Caco-2 (cell line): ENCODE data around the gene DFFB. TPM values are rescaled to one million over a fixed set of nuclear protein-coding genes. Genes with fewer than 3 reads are reported as not detected.

ENCODE experiments used
- BruUV-seq: library from RNA; stranded (reverse); fragments of 400-500 nt; replicated peaks from 2 replicates; lab custom pipeline; 2021; lab: Mats Ljungman, UMichigan
- CTCF ChIA-PET: fragments of 300-600 bp; sonication (Branson Sonifier 250); formaldehyde crosslinking; loops from one replicate; lab custom pipeline; 2022; ENCODE audit warnings: antibody characterized with exemption; lab: Charles Lee
- POLR2A ChIA-PET: fragments of 300-600 bp; sonication (Branson Sonifier 250); formaldehyde crosslinking; loops from one replicate; lab custom pipeline; 2022; ENCODE audit warnings: antibody characterized with exemption; lab: Charles Lee
- DNase-seq, 2 experiments: peaks; one replicate each; pipeline versions ENCODE4 v3.0.0 to v3.0.0-alpha.2; 2020 to 2022
- H3K27me3 ChIP-seq: replicated peaks from 2 replicates; pipeline ENCODE4 v1.6.0; 2011; ENCODE audit warnings: low read length; ENCODE audit not compliant: control insufficient read depth, insufficient read depth
- H3K36me3 ChIP-seq: 2 replicates; pipeline ENCODE4 v1.5.1; 2011; ENCODE audit warnings: low read length; ENCODE audit not compliant: control insufficient read depth, insufficient read depth
- H3K4me1 ChIP-seq: fragments of 250-450 bp; sonication (Bioruptor Pico); 2 replicates; pipeline ENCODE4 v1.5.1; 2020; ENCODE audit warnings: mild to moderate bottlenecking
- H3K4me3 ChIP-seq: 2 replicates; pipeline ENCODE4 v1.5.1; 2011; ENCODE audit warnings: low read depth, mild to moderate bottlenecking, control low read depth, low read length
- H3K9me3 ChIP-seq: fragments of 250-450 bp; sonication (Bioruptor Pico); 2 replicates; pipeline ENCODE4 v1.5.1; 2020; ENCODE audit warnings: mild to moderate bottlenecking, moderate library complexity
- H3K27ac Mint-ChIP-seq: one replicate; pipeline ENCODE4 v1.8.0; 2022; ENCODE audit warnings: mixed read lengths; ENCODE audit not compliant: unreplicated experiment
- H3K27me3 Mint-ChIP-seq: one replicate; pipeline ENCODE4 v1.8.0; 2022; ENCODE audit warnings: mixed read lengths; ENCODE audit not compliant: insufficient read depth, unreplicated experiment
- H3K36me3 Mint-ChIP-seq: one replicate; pipeline ENCODE4 v1.8.0; 2022; ENCODE audit warnings: mild to moderate bottlenecking, mixed read lengths; ENCODE audit not compliant: insufficient read depth, unreplicated experiment
- H3K4me1 Mint-ChIP-seq: one replicate; pipeline ENCODE4 v1.8.0; 2022; ENCODE audit warnings: low read depth, mixed read lengths; ENCODE audit not compliant: unreplicated experiment
- H3K4me3 Mint-ChIP-seq: one replicate; pipeline ENCODE4 v1.8.0; 2022; ENCODE audit warnings: mild to moderate bottlenecking, moderate library complexity, mixed read lengths; ENCODE audit not compliant: unreplicated experiment
- H3K9me3 Mint-ChIP-seq: one replicate; pipeline ENCODE4 v1.8.0; 2022; ENCODE audit warnings: mixed read lengths; ENCODE audit not compliant: unreplicated experiment
- intact Hi-C: fragments of 100-400 bp; cut with micrococcal nuclease; formaldehyde crosslinking; loops from one replicate; pipeline ENCODE4 v1.10.0; 2022; ENCODE audit not compliant: unreplicated experiment
- total RNA-seq: library from RNA; stranded (reverse); gene quantifications from 2 replicates; pipeline ENCODE4 v1.2.3, GENCODE V29; 2022
- TF ChIP-seq, protein P1 (sequence below), 2 experiments: fragments of 200-600 bp in 1 of 2; IDR thresholded peaks; 1 replicate in 1 of 2; 2 replicates in 1 of 2; pipeline versions ENCODE4 v1.5.1 to v1.8.0; 2011 to 2022; ENCODE audit warnings: antibody characterized with exemption in 1 of 2, control low read depth in 1 of 2, inconsistent platforms in 1 of 2, low read depth in 1 of 2, low read length in 1 of 2, mild to moderate bottlenecking in 1 of 2, moderate library complexity in 1 of 2; ENCODE audit not compliant: insufficient read depth in 1 of 2, severe bottlenecking in 1 of 2, unreplicated experiment in 1 of 2

Gene DFFB
- total RNA-seq, 1 experiment from 2014 or later, result 7.7 TPM

DNA sequence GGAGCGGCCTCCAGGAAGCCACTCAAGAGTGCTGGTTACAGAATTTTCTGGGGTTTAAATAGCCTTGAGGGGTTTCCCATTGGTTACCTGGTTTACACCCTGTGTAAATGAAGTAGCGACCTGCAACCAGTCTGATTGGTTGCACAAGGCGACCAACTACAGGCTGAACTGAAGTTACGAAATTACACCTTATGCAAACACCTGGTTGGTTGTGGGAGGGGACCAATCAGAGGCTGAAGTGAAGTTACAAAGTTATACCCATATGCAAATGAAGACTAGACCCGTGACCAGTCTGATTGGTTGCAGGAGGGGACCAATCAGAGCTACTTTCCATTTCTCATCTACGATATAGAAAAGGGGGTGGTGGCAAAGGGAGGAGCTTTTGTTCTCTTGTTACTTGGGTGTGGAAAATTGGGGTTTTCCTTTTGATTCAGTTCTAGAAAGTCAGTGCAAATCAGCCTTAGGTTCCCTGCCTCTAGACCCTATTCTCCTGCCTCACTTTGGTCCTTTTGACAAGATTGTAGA lies 65.0 kb downstream of the DFFB start:
- peak in 1 of 2 experiments; percentile 38 for DNase-seq
- Mint-ChIP-seq H3K9me3 (peaks cover 12% of the 10 kb centered on the region), H3K27ac (no peak overlapping the region), H3K4me3 (no peak overlapping the region), H3K27me3 (peaks cover 3% of the 10 kb centered on the region), H3K4me1 (no peaks in the 10 kb centered on the region), H3K36me3 (no peaks in the 10 kb centered on the region)
- ChIA-PET CTCF (no interaction called here), POLR2A (no interaction called here)
- TF ChIP-seq, protein P1, sequence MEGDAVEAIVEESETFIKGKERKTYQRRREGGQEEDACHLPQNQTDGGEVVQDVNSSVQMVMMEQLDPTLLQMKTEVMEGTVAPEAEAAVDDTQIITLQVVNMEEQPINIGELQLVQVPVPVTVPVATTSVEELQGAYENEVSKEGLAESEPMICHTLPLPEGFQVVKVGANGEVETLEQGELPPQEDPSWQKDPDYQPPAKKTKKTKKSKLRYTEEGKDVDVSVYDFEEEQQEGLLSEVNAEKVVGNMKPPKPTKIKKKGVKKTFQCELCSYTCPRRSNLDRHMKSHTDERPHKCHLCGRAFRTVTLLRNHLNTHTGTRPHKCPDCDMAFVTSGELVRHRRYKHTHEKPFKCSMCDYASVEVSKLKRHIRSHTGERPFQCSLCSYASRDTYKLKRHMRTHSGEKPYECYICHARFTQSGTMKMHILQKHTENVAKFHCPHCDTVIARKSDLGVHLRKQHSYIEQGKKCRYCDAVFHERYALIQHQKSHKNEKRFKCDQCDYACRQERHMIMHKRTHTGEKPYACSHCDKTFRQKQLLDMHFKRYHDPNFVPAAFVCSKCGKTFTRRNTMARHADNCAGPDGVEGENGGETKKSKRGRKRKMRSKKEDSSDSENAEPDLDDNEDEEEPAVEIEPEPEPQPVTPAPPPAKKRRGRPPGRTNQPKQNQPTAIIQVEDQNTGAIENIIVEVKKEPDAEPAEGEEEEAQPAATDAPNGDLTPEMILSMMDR (IDR thresholded peaks at IDR 0.05; ENCODE audit: insufficient read depth in 1 of 2, low read depth in 1 of 2, low read length in 1 of 2, severe bottlenecking in 1 of 2, unreplicated experiment in 1 of 2), result no peak
- H3K36me3 ChIP-seq, result no peaks in the 10 kb centered on the region
- peaks cover 4% of the 10 kb centered on the region for H3K9me3 ChIP-seq
- H3K27me3 ChIP-seq, result no peaks in the 10 kb centered on the region
- BruUV-seq, result no TSS peak
- no peak overlapping the region for H3K4me3 ChIP-seq
- H3K4me1 ChIP-seq, result no peaks in the 10 kb centered on the region
- intact Hi-C loops, result no loop called here

DNA sequence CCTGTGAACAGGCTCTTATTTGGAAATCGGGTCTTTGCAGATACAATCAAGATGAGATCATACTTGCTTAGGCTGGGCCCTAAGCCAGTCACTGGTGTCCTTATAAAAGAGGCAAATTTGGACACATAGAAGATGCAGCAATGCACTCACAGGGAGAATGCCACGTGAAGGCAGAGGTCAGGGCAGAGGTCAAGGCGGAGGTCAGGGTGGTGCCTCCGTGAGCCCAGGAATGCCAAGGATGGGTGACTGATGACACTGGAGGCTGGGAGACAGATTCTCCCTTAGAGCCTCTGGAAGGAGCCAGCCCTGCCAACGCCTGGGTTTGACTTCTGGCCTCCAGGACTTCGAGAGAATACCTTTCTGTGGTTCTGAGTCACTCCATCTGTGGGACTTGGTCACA lies 65.6 kb downstream of the DFFB start:
- Mint-ChIP-seq H3K4me3 (no peak overlapping the region), H3K27me3 (peaks cover 3% of the 10 kb centered on the region), H3K27ac (no peak overlapping the region), H3K9me3 (peaks cover 16% of the 10 kb centered on the region), H3K36me3 (no peaks in the 10 kb centered on the region), H3K4me1 (no peaks in the 10 kb centered on the region)
- CTCF ChIA-PET, result no interaction called here
- intact Hi-C loops, result no loop called here
- DNase-seq, result peak in 1 of 2 experiments; percentile 4
- H3K36me3 ChIP-seq, result no peaks in the 10 kb centered on the region
- H3K4me3 ChIP-seq, result no peak overlapping the region
- H3K27me3 ChIP-seq, result no peaks in the 10 kb centered on the region
- TF ChIP-seq, protein P1 (IDR thresholded peaks at IDR 0.05; ENCODE audit: insufficient read depth in 1 of 2, low read depth in 1 of 2, low read length in 1 of 2, severe bottlenecking in 1 of 2, unreplicated experiment in 1 of 2), result no peak
- peaks cover 5% of the 10 kb centered on the region for H3K9me3 ChIP-seq
- POLR2A ChIA-PET, result no interaction called here
- BruUV-seq, result no TSS peak
- no peaks in the 10 kb centered on the region for H3K4me1 ChIP-seq

DNA sequence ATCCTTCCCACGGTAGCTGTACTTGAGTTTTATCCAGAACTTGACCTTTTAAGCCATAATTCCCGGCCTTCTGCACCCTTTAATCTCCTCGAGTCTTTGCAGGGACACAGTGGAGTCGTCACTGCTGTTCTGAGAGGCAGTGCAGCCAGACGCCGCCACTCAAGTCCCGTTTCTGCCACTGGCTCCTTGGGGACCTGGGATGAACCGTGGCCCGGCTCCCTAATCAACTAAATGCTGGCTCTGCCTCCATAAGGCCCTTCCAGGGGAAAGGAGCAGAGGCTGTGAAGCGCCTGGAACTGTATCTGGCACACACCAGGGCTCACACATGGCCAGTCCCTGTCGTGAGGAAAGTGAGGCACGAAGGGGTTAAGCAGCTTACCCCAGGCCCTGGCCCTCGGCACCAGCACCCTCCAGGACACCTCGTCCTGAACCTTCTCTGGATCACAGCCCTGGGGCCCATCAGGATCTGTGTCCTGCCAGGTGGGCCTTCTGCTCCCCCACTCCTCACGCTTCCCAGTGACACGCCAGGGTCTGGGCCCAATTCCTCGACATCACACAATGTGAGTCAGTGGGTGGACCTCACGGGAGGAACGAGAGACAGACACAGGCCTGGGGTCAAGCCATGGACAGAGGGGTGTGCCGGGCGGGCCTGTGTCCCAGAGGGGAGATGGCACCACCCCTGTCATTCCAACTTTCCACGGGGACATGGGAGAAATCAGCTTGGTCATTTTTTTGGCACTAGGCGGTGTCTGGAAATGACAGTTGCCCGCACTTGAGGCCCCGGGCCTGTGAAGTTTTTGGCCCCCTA lies 66.3 kb downstream of the DFFB start:
- ChIA-PET POLR2A (no interaction called here), CTCF (no interaction called here)
- Histone ChIP-seq H3K9me3 (peaks cover 5% of the 10 kb centered on the region), H3K4me1 (no peaks in the 10 kb centered on the region), H3K4me3 (no peak overlapping the region), H3K27me3 (no peaks in the 10 kb centered on the region), H3K36me3 (no peaks in the 10 kb centered on the region)
- peaks cover 3% of the 10 kb centered on the region for H3K27me3 Mint-ChIP-seq
- intact Hi-C loops, result no loop called here
- peaks cover 16% of the 10 kb centered on the region for H3K9me3 Mint-ChIP-seq
- no peaks in the 10 kb centered on the region for H3K4me1 Mint-ChIP-seq
- DNase-seq, result no peak
- TF ChIP-seq, protein P1 (IDR thresholded peaks at IDR 0.05; ENCODE audit: insufficient read depth in 1 of 2, low read depth in 1 of 2, low read length in 1 of 2, severe bottlenecking in 1 of 2, unreplicated experiment in 1 of 2), result no peak
- no peaks in the 10 kb centered on the region for H3K36me3 Mint-ChIP-seq
- no peak overlapping the region for H3K4me3 Mint-ChIP-seq
- no TSS peak for BruUV-seq
- no peak overlapping the region for H3K27ac Mint-ChIP-seq
